Mucosa of rectum (tissue), 2 donors: Measurements from ENCODE around the gene TRIM66.

ENCODE experiments used
- H3K27ac ChIP-seq, 2 donors: one replicate each; pipeline ENCODE4 v1.7.0; 2013; ENCODE audit warnings: inconsistent platforms in 2 of 2, low read depth in 2 of 2, low read length in 2 of 2
- H3K27me3 ChIP-seq, 2 donors: one replicate each; pipeline ENCODE4 v1.7.0; 2013; ENCODE audit warnings: low read length in 2 of 2; ENCODE audit not compliant: control insufficient read depth in 2 of 2, insufficient read depth in 2 of 2
- H3K36me3 ChIP-seq, 2 donors: one replicate each; pipeline ENCODE4 v1.7.0; 2013; ENCODE audit warnings: low read length in 2 of 2; ENCODE audit not compliant: control insufficient read depth in 2 of 2, insufficient read depth in 2 of 2
- H3K4me1 ChIP-seq, 2 donors: one replicate each; pipeline ENCODE4 v1.7.0; 2013; ENCODE audit warnings: low read length in 2 of 2, mild to moderate bottlenecking in 1 of 2; ENCODE audit not compliant: control insufficient read depth in 2 of 2, insufficient read depth in 2 of 2
- H3K4me3 ChIP-seq, 2 donors: one replicate each; pipeline ENCODE4 v1.7.0; 2013; ENCODE audit warnings: low read length in 2 of 2
- H3K9ac ChIP-seq, 2 donors: one replicate each; pipeline ENCODE4 v1.7.0; 2013; ENCODE audit warnings: low read length in 2 of 2, low read depth in 1 of 2, mild to moderate bottlenecking in 1 of 2
- H3K9me3 ChIP-seq, 2 donors: one replicate each; pipeline ENCODE4 v1.7.0; 2013; ENCODE audit warnings: low read length in 2 of 2; ENCODE audit not compliant: control insufficient read depth in 2 of 2
- donor health status: healthy.
- donor health status: Normal muscosa, but diverticular disease.

TRIM66 gene

GRCh38 chr11:8601376-8602133, 80.9 kb downstream of the TRIM66 start:
- Histone ChIP-seq H3K9me3 (no peaks in the 10 kb centered on the region), H3K4me1 (no peaks in the 10 kb centered on the region), H3K36me3 (no peaks in the 10 kb centered on the region), H3K27me3 (no peaks in the 10 kb centered on the region), H3K4me3 (no peak overlapping the region), H3K9ac (no peak overlapping the region), H3K27ac (no peak overlapping the region)

DNA sequence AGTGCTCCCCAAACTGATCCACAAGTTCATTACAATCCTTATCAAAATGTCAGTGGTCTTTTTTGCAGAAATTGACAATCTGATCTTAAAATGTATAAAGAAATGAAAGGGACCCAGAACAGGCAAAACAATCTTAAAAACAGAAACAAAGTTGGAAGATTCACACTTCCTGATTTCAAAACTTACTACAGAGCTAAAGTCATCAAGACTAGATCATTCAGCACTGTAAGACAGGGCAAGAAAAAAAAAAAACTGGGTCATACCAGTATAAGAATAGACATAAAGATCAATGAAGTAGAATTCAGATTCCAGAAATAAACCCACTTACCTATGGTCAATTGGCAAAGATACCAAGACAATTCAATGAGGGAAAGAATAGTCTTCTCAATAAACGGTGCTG, 84.0 kb downstream of the TRIM66 start:
- no peaks in the 10 kb centered on the region for H3K36me3 ChIP-seq
- H3K4me1 ChIP-seq, result peaks cover 0 to 6% of the 10 kb centered on the region in 2 donors
- no peaks in the 10 kb centered on the region for H3K9me3 ChIP-seq
- H3K9ac ChIP-seq, result no peak overlapping the region
- no peak overlapping the region for H3K27ac ChIP-seq
- no peak overlapping the region for H3K4me3 ChIP-seq
- peaks cover 0 to 4% of the 10 kb centered on the region in 2 donors for H3K27me3 ChIP-seq

- H3K9ac ChIP-seq, result no peak overlapping the region
- H3K4me1 ChIP-seq, result peaks cover 0 to 6% of the 10 kb centered on the region in 2 donors
- no peaks in the 10 kb centered on the region for H3K9me3 ChIP-seq
- no peaks in the 10 kb centered on the region for H3K36me3 ChIP-seq
- peaks cover 0 to 4% of the 10 kb centered on the region in 2 donors for H3K27me3 ChIP-seq
- no peak overlapping the region for H3K4me3 ChIP-seq
- no peak overlapping the region for H3K27ac ChIP-seq
Observed at GRCh38 chr11:8597182-8597581, 85.3 kb downstream of the TRIM66 start.

DNA sequence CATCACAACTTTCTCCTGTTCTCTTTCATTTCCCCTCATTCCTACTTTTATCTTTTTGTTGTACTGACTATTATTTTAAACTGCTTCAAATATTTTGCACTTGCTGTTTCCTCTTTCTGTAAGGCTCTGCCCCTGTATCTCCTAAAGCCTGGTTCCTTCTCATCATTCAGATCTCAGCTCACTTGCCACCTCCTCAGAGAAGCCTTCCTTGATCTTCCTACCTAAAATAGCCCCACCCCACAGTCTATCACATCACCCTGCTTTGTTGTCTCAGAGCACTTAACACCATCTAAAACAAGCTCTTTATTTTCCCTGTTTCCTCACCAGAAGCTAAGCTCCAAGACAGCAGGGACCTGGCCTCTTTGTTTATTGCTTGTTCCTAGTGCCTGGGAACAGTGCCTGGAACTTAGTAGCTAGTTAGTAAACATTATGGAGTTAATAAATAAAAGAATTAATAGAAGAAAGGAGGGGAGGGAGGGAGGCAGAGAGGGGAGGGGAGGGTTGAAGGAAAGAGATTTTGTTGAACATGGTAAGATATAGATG, 85.9 kb downstream of the TRIM66 start:
- Histone ChIP-seq H3K4me1 (peaks cover 0 to 6% of the 10 kb centered on the region in 2 donors), H3K36me3 (no peaks in the 10 kb centered on the region), H3K9me3 (no peaks in the 10 kb centered on the region), H3K27me3 (peaks cover 0 to 4% of the 10 kb centered on the region in 2 donors), H3K9ac (no peak overlapping the region), H3K4me3 (no peak overlapping the region), H3K27ac (no peak overlapping the region)

DNA sequence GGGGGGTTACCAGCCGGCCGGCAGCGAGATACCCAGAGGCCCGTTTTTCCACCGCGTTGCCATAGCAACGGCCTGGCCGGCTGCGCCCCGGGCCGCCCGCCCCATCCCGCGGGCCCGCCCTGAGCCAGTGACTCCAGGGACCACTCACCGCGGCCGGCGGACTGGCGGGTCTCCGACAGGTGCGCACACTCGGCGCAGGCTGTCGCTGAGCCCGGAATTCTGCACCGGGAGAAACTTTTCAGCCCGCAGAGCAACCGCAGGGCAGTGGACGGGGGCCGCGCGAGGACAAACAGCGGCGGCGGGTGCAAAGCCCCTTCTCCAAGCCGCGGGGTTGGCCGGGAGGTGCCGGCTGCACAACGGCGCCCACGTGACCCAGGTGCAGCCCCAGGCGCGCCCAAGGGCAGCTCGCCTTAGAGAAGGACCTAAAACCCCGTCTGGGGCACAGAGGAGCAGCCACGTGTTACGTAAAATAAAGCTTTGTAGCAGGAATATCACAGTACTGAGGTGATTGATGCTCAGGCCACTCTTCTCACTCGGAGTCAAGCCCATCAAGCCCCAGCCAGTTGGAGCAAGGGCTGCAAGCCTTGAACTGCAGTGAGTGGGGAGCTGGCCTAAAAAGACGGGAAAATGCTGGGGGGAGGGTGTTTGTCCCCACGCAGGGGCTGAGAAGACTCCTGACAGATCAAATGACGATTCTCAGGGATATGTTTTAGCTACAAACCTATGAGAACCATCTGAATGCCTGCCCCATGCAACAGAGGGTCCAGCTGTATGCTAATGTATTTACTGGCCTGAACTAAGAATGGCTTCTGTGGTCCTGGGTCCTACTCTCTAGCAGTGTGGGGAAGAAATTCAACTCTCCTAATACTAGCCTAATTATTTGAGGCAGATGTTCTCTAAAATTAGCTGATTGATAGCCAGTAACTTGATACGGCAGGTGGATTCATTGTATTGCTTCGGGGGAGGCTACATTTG, 88.2 kb downstream of the TRIM66 start, which contains the start of gene STK33:
STK33 (minus strand) TSS at position 294 of the 975 bp plus-strand sequence. CDS start 119,323 bp downstream, outside the sequence.
- H3K27ac ChIP-seq, result no peak within 1 kb of the TSS
- H3K4me3 ChIP-seq, result peak within 1 kb of the TSS; percentile 58 to 63
- H3K9ac ChIP-seq, result peak within 1 kb of the TSS; percentile 2 to 49
- no peaks in the 10 kb centered on the region for H3K9me3 ChIP-seq
- peaks cover 0 to 6% of the 10 kb centered on the region in 2 donors for H3K4me1 ChIP-seq
- no peaks in the 10 kb centered on the region for H3K36me3 ChIP-seq
- H3K27me3 ChIP-seq, result peaks cover 0 to 6% of the 10 kb centered on the region in 2 donors

DNA sequence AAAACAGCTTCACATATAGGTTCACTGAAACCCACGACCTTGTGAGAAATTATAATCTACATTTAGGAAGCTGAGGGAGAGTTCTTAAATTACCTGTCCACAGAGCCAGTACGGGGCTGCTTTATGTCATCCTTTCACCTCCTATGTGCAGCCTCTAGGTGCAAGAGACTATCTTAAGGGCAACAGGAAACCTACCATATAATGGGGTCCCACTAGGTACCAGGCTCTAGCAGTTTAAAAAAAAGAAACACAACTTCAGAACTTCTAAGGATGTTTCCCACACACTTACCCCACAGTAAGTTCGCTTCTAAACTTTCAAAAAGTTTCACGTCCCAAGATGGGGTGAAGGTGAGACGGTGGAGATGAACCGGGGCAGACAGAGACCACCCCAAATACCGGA, 89.0 kb downstream of the TRIM66 start:
- Histone ChIP-seq H3K27me3 (peaks cover 0 to 6% of the 10 kb centered on the region in 2 donors), H3K9me3 (no peaks in the 10 kb centered on the region), H3K4me3 (peak overlapping the region; percentile 58 to 63), H3K4me1 (peaks cover 0 to 6% of the 10 kb centered on the region in 2 donors), H3K27ac (no peak overlapping the region), H3K36me3 (no peaks in the 10 kb centered on the region), H3K9ac (peak overlapping the region in 1 of 2 donors; percentile 49)

GRCh38 chr11:8587915-8588314, 94.5 kb downstream of the TRIM66 start:
- Histone ChIP-seq H3K9ac (no peak overlapping the region), H3K27me3 (peaks cover 0 to 2% of the 10 kb centered on the region in 2 donors), H3K27ac (no peak overlapping the region), H3K4me3 (no peak overlapping the region), H3K4me1 (no peaks in the 10 kb centered on the region), H3K9me3 (no peaks in the 10 kb centered on the region), H3K36me3 (no peaks in the 10 kb centered on the region)

DNA sequence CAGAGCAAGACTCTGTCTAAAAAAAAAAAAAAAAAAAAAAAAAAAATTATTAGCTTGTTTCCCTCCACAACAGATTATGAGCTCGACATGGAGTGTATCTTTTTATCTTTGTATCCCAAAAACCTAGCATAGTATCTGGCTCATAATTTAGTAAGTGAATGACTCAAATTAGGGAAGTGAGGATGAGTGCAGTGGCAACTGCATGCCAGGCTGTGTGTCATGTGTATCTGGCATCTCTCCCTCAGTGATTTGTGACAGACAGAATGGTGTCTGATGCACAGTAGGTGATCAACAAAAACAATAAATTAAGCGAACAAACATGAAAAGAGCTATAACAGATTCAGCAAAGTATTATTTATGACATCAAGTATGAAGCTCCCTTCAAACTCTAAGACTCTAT, 95.7 kb downstream of the TRIM66 start:
- H3K4me1 ChIP-seq, result no peaks in the 10 kb centered on the region

DNA sequence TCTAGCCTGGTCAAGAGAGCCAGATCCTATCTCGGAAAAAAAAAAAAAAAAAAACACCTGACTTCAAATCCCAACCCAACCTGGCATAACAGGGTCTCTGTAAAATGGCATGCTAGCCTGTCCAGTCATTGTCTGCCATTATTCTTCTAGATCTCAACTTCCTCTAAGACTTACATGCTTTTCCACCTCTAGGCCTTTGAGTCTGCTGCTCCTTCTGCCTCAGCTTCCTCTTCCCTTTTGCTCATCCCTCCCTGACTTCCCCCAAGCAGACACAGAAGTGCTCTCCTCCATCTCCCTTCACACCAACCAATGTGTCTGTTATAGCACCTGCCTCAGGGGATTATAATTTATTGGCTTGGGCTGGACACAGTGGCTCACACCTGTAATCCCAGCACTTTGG, 96.3 kb downstream of the TRIM66 start:
- Histone ChIP-seq H3K9me3 (no peaks in the 10 kb centered on the region), H3K36me3 (no peaks in the 10 kb centered on the region), H3K27me3 (no peaks in the 10 kb centered on the region), H3K4me3 (no peak overlapping the region), H3K4me1 (no peaks in the 10 kb centered on the region), H3K9ac (no peak overlapping the region), H3K27ac (no peak overlapping the region)

More for the DNA sequence above, 95.7 kb downstream of the TRIM66 start:
- H3K9me3 ChIP-seq, result no peaks in the 10 kb centered on the region
- no peak overlapping the region for H3K4me3 ChIP-seq
- peaks cover 0 to 2% of the 10 kb centered on the region in 2 donors for H3K27me3 ChIP-seq
- H3K27ac ChIP-seq, result no peak overlapping the region
- no peaks in the 10 kb centered on the region for H3K36me3 ChIP-seq
- H3K9ac ChIP-seq, result no peak overlapping the region
